HG02885 (cell line): ENCODE measurements around the gene SYNDIG1.
"Not testable (repeated sequence)": the region's sequence is repeated elsewhere in the genome, so short reads cannot be mapped to it uniquely, and the experiment has no call there.

ENCODE experiments used
- ATAC-seq: cut with Tn5 transposase; IDR thresholded peaks from one replicate; pipeline ENCODE4 v1.9.1; 2021; ENCODE audit warnings: mild to moderate bottlenecking; ENCODE audit not compliant: unreplicated experiment, poor library complexity

SYNDIG1 gene

DNA sequence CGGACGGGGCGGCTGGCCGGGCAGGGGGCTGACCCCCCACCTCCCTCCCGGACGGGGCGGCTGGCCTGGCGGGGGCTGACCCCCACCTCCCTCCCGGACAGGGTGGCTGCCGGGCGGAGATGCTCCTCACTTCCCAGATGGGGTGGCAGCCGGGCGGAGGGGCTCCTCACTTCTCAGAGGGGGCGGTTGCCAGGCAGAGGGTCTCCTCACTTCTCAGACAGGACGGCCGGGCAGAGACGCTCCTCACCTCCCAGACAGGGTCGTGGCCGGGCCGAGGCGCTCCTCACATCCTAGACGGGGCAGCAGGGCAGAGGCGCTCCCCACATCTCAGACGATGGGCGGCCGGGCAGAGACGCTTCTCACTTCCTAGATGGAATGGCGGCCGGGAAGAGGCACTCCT, 156.7 kb downstream of the SYNDIG1 start:
- ATAC-seq, result not testable (repeated sequence)

DNA sequence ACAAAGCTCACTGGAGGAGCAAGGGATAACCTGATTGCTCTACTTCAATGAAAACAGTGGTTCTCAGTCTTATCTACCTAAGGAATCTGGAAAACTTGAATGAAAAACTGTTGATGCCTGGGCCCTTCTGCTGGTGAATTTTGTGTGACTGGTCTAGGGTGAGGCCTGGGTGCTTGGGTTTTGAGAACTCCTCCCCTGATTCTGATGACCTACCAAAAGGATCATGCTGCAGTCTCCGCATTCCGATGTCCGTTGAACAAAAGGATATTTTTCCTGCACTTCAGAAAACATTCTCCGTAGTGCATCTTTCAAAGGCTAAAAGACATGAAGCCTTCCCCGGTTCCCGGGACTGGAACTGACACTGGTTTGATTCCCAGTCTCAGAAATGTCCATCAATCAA, 157.9 kb downstream of the SYNDIG1 start:
- no peak for ATAC-seq

DNA sequence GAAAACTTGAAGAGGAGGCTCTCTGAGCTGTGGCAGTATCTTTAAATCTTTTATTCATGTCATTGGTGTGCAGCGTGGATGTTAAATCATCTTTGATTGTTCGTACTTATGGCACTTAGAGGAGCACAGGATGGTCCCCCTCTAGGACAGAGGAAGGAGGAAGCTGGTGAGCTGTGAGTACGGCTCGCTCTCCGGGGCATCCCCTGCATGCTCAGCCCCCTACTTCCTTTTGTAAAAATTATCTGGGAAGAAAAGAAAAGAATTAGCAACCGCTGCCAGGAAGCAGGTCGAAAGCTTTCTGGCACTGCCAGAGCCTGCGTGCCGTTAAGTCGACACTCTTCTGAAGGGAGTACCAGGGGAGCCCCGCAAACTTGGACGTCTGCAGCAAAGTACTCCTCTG, 158.5 kb downstream of the SYNDIG1 start:
- no peak for ATAC-seq

DNA sequence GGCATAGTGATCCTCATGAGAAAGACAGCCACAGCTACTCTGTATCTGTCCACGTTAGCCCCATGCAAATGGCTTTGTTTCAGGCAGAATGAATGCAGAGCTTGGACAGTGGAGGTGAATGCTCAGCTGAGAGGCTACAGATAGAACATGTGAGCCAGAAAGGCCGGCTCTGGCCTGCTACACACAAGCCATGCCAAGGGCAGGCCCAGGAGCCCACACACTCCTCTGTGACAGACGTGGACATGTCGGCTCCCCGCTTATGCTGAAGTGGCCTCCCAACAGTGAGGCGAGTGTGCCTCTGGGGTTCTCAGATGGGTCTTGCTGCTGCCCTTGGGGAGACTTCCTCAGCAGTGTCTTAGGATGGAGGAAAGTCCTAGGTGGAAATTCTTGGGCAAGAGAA, 159.6 kb downstream of the SYNDIG1 start:
- ATAC-seq, result no peak

DNA sequence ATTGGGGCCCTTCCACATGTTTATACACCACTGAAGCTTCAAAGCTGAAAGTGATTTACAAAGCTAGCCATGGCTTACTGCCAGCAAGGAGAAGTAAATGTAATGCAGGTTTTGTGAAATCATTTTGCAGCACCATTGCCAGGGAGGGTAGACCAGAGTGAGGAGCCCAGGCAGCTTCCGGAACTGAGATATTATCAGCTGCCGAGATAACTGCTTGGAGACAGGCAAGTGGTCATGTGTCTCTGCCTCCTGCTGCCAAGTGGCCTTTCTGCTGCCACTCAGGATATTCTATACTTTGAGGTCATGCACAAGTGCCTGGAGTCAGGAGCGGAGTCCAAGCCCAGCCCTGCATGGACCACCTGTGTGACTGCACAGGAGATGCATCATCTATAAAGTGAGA, 160.2 kb downstream of the SYNDIG1 start:
- ATAC-seq, result no peak

DNA sequence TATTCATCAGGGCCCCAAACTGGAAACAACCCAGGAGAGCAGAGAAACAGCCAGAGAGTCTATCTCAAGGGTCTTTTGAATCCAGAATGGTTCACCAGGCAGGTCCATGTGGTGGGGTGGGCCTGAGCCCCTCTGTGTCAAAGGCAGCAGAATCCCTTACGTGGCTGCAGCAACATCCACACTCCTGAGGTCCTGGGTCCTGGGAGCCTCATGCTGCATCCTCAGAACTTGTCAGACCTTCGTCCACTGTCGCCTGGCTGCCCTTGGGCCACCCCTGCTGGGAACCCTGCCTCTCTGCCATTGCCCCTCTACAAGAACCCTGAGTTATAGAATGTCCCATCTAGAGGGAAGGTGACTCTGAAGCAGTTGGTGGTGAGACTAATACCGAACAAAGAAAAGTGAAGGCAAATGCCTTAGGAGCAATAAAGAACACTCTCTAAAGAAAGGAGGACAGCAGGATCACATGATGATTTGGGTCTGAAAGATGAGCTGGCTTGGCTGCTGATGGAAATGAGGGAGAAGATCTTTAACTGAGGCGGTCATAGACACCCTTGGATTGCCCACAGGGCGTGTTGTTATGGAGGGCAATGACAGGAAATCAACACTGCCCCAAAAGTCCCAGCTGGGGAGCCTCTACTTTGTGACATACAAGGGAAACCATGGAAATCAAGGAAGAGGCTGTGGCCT, 161.2 kb downstream of the SYNDIG1 start:
- no peak for ATAC-seq

DNA sequence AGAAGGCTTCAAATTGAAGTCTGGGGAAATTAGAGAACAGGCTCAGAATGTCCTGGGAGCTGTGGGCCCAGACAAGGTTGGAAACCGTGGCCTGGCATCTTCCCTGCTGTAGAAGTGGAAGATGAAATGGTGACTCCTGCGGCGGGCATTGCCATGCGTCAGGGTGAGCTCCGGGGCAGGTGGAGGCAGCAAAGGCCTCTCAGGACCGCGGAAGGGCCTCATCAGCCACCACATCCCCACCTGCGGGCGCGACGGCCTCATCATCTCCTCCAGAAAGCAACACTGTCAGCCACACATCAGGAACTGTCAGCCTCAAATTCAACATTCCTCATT, 161.7 kb downstream of the SYNDIG1 start:
- no peak for ATAC-seq

DNA sequence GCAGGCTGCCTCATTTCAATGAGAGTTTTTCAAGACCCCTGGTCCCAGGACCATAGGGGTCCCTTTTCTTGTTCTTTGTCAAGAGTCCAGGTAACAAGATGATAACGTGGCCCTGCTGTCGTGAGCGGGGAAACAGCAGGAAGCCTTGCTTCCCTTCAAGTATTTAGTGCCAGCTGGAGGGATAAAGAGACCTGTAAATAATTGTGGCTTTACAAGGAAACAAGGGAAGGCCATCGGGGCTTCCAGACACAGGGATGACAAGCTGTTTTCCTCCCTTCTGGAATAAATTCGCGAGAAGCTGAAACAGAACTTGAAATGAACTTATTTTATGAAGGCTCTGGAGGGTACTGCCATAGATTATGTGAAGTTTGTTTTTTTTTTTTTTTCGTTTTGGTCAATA, 163.2 kb downstream of the SYNDIG1 start:
- no peak for ATAC-seq

DNA sequence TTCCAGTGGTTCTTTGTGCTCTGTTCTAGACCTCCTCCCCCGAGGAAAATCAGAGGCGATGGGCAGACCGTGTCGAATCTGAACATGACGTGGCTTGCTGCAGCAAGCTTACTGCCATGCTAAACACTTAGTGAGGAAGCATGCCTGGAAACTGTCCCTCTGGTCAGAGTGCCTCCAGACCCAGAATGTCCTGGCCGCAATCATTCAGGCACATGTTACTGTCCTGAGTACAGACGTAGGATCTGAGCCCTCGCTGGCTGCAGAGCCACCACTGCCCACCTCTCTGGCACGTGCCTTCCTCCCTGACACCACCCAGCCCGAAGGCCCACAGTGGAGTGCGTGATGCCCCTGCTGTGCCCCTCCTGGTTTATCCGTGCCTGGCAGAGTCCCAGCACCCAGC, 163.6 kb downstream of the SYNDIG1 start:
- ATAC-seq, result no peak

DNA sequence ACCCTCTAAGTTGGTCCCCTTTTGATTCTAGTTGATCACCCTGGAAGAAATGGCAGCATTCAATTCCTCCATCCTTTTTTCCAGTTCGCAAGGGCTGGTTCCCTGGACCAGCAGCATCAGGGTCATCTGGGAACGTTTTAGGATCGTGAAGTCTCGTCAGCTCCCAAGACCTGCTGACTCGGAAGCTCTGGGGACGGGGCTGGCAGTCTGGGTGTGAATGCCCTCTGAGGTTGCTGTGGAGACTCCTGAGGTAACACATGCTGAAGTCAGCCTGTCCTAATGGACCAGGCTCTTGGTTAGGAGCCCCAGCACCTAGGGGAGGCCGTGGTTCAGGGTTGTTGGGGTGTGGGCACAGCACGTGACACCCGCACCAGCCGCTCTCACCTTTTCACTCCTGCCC, 164.1 kb downstream of the SYNDIG1 start:
- no peak for ATAC-seq

DNA sequence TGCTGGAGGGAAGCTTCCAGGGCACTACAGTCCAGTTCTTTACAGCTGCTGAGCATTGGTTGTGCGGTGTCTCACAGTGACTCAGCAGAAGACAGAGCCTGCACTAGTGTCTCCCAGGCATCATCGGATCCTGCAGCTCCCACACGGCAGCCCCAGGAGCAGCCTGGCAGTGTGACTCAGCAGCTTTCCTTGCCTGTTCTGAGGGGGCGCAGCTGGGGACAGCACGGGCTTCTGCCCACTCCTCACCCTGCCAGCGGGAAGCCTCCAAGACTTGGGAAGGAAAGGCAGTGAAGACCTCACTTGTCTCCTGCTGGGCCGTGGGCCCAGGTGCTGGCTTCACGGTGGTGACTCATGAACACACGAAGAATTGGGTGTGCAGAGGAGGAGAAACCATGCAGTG, 165.4 kb downstream of the SYNDIG1 start:
- no peak for ATAC-seq

DNA sequence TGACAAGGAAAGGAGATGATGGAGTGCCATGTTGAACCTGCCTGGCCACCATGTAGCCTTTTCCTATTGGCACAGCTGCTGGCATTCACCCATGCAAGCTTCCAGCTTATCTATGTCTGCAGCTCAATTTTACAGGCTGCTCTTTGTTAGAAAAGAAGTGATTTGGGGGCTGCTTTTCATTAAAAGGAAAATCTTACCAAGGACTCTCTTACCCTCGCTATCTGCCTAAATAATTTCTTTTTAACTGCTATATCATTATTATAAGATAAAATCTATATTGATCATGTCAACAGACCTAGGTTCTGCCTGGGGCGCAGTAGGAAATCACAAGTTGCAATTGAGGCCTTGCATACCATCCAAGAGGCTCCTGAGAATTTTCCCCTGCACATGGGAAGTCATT, 167.2 kb downstream of the SYNDIG1 start:
- ATAC-seq, result no peak

DNA sequence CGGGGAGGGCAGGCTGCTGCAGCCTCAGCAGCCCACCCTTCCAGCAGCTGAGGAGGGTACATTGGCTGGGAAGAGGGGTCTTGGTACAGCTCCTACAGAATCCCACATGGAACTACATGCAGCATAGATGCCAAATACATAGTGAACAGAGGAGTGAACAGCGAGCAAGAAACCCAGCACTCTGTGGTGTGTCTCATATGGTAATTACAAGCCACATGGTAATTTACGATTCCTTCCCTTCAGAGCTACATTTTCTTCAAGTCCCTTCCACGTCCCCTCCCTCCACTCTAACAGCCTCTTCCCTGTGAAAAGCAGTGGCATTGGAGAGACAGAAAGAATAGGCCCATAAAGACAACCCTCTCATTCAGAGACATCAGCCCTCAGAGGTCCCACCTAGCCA, 167.7 kb downstream of the SYNDIG1 start:
- ATAC-seq, result no peak

DNA sequence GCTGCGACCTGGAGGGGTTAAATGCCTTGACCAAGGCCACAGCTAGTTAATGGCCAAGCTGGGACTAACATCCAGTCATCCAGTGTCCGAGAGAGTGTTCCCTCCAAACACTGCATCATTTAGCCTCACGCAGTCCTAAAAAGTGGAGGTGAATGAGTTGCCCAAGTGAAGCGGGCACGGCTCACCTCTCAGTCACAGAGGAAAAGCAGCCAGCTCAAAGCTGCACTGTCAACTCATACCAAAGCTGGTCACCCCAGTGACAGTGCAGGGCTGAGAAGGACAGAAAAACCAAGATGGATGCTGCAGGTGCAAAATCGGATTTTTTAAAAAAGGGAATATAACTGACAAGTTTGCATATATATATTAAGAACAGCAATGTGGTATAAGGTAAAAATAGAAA, 168.5 kb downstream of the SYNDIG1 start:
- no peak for ATAC-seq

DNA sequence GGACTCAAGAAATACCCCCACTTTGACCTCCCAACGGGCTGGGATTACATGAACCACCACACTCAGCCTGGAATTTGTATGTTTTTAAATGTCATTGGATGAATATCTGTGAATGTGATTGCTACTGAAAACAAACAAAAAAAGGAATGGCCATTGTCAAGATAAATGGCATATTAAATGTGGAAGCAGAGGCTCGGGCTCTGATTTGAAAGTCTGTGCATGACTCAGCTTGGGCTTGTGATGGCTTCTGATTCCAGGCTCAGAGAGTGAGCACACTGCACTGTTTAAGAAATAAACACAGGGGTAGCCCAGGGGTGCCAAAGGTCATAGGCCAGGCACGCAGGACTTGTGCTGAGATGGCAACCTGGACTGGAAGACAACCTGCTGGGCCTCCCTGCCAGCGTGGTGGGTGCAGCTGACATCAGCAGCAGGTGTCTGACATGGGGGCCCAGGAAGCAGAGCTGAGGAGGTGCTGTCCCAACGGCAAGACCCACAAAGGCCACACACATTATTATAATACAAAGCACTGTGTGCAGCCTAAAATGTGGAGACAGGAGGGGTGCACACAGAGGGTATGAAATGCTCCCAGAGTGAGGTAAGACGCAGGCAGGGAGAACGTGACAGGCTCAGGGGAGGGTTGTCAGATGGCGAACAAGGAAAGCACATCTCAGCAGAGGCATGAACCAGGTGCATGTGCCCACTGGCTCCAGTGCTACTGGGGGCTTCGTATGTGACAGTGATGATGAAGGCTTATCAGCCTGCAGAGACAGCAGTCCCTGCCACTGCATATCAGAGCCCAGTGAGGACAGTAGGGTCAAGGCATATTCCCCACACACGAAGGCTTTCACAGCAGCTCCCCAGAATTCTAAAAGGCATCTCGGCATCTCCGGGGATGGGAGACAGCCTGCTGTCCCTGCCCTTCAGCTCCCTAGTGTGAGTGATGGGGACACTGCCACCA, 169.4 kb downstream of the SYNDIG1 start:
- ATAC-seq, result no peak

DNA sequence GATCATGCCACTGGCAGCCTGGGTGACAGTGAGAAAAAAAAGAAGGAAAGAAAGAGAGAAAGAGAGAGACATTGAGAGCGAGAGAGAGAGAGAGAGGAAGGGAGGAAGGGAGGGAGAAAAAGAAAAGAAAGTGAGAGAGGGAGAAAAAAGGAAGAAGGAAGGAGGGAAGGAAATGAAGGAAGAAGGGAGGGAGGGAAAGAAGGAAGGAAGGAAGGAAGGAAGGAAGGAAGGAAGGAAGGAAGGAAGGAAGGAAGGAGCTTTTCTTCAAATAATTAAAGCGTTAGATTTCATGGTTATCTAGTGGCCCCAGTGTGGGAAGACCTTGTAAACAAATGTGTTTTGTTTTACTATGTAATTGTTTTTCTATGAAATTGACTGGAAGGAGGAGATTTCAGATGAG, 170.8 kb downstream of the SYNDIG1 start:
- no peak for ATAC-seq

DNA sequence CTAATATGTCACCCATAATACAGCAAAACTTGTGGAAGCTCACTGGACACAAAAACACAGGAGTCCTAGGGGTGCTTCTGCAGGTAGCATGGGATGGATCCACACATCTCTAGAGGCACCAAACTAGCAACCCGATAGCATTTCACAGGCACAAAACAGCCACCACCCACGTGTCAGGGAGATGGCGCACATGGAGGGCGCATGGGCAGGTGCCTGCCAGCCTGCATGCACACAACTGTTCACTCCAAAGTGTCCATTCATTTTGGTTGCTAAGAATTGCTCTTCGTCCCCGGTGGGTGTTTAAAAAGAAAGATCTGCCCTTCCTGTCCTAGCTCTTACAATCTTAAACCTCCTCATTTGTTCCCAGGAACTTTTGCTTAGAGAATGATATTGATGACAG, 171.3 kb downstream of the SYNDIG1 start:
- ATAC-seq, result no peak

DNA sequence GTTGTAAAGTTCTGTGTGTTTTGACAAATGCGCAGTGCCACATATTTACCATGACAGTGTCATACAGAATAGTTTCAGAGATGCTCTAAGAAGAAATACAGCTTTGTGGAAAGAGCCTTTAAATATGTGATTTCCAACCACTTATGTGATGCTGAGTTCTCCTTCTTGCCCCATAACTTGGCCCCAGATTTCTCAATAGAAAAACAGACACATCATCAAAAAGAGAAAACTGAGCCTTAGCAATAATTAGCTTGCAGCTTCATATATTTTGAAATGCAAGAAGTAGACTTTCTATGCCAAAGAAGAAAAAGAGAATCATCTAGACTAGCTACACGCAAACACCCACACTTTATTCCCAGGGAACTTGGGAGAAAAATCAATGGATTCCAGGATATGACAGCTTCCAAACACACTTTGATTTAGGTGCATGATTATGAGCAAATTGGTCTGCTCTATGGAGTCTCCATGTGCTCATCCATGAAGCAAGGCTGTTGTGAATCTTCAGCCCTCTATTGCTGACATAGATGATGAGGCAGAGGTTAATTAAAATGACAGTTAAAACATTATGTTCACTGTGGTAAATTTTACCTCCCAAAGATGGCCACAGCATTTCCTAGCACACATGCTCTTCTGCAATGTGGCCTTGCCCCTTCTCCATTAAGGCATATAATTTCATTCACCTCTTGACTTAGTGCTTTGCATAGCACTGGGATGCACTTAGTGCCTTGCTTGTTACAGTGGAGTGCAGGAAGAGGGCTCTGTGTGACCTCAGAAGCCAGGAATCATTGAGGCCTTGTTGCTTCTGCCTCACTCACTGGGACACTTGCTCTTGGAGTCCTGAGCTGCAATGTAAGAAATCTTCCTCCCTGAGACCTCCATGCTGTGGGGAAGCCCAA, 174.6 kb downstream of the SYNDIG1 start:
- ATAC-seq, result no peak

DNA sequence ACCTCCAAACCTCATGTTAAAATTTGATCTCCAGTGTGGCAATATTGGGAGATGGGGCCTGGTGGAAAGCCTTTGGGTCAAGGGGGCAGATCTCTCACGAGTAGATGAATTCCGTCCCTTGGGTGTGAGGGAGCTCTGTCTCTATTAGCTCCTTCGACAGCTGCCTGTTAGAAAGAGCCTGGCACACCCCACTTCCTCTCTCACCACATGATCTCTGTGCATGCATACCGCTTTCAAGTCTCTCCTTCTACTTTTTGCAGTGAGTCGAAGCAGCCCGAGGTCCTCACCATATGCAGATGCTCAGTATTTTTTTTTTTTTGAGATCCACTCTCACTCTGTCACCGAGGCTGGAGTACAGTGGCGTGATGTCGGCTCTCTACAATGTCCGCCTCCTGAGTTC, 176.9 kb downstream of the SYNDIG1 start:
- ATAC-seq, result no peak

DNA sequence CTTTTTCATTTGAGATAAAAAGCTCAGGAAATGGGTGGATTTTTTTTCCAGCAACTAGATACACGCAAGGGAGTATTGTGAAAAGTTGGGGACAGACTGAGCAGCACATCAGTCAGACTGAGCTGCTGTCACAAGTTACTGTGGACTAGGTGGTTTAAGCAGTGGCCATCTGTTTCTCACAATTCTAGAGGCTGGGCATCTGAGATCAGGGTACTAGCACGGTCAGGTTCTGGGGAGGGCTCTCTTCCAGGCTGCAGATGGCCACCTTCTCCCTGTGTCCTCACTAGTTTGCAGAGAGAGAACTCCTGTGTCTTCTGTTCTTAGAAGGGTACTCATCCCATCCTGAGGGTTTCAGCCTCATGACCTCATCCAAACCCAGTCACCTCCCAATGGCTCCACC, 178.3 kb downstream of the SYNDIG1 start:
- ATAC-seq, result no peak

DNA sequence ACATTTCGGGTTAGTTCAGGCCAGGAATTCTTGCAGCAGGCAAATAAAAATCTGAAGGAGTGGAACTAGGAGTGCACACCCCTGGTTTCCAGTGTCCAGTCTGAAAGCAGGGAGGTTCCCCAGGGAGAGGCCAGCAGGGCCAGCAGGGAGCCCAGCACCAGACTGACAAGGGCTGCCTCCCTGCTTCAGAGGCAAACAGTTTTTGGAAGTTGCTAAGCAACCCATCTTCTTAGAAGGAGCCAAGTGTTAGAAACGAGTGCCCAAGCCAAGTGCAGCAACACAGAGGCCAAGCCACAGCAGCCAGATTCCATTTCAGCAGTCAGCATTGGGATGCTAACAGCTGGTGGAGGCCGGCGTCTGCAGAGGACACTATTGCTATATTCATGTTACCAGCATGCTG, 179.1 kb downstream of the SYNDIG1 start:
- ATAC-seq, result no peak
